ENCODE results near the gene RASSF6. TPM values are rescaled to one million over a fixed set of nuclear protein-coding genes. Genes with fewer than 3 reads are reported as not detected.

Gene RASSF6
- total and polyA plus RNA-seq, 2 of the 8 experiments (the other 6 are each of a cell fraction or from before 2014, with no cell fraction given), result 0.03 to 0.28 TPM

GRCh38 chr4:73603271-73603710 lies 16.9 kb downstream of the RASSF6 start (continued):
- TF ChIP-seq EP300 (IDR thresholded peaks at IDR 0.05; ENCODE audit: borderline replicate concordance in 1 of 2, low read depth in 2 of 2, low read length in 2 of 2) (no peak), NANOG (IDR thresholded peaks at IDR 0.05; ENCODE audit: insufficient read depth, low read depth, low read length, poor library complexity, severe bottlenecking) (no peak), ATF3 (IDR thresholded peaks at IDR 0.05; ENCODE audit: insufficient read depth, low read depth, low read length) (no peak), SIRT6 (IDR thresholded peaks at IDR 0.05; ENCODE audit: low read length) (no peak)

All from H1 (cell line).